ENCODE data around the gene CLRN1. TPM values are rescaled to one million over a fixed set of nuclear protein-coding genes. Genes with fewer than 3 reads are reported as not detected.

The CLRN1 gene
- total RNA-seq, 2 experiments from 2014 or later: not detected

- Mint-ChIP-seq H3K36me3 (ENCODE audit: low read depth) (no peaks in the 10 kb centered on the region), H3K27me3 (ENCODE audit: low read depth) (peaks cover 23% of the 10 kb centered on the region), H3K27ac (no peak overlapping the region), H3K4me3 (no peak overlapping the region), H3K9me3 (ENCODE audit: insufficient read depth) (no peaks in the 10 kb centered on the region), H3K4me1 (ENCODE audit: low read depth) (no peaks in the 10 kb centered on the region)
- POLR2A ChIA-PET: no interaction called here
- DNase-seq: no peak
- no peak for ATAC-seq
- CTCF ChIA-PET: no interaction called here
Observed at GRCh38 chr3:150885535-150885934, 87.0 kb downstream of the CLRN1 start.

GRCh38 chr3:150878996-150879575 is 93.4 kb downstream of the CLRN1 start:
- no peak for ATAC-seq
- no peak for DNase-seq
- H3K27ac Mint-ChIP-seq: no peak overlapping the region
- no peaks in the 10 kb centered on the region for H3K4me1 Mint-ChIP-seq (ENCODE audit: low read depth)
- POLR2A ChIA-PET: no interaction called here
- CTCF ChIA-PET: interaction anchor here (1.2 kb wide), 1 partner anchor 15 kb away, joined by 4 read pairs; no protein-coding TSS in a partner anchor
- no peaks in the 10 kb centered on the region for H3K36me3 Mint-ChIP-seq (ENCODE audit: low read depth)
- H3K9me3 Mint-ChIP-seq (ENCODE audit: insufficient read depth): no peaks in the 10 kb centered on the region
- peaks cover 25% of the 10 kb centered on the region for H3K27me3 Mint-ChIP-seq (ENCODE audit: low read depth)
- H3K4me3 Mint-ChIP-seq: no peak overlapping the region

GRCh38 chr3:150878290-150878689 is 94.2 kb downstream of the CLRN1 start:
- ChIA-PET POLR2A (no interaction called here), CTCF (no interaction called here)
- Mint-ChIP-seq H3K27ac (no peak overlapping the region), H3K27me3 (ENCODE audit: low read depth) (peaks cover 19% of the 10 kb centered on the region), H3K4me1 (ENCODE audit: low read depth) (no peaks in the 10 kb centered on the region), H3K4me3 (no peak overlapping the region), H3K9me3 (ENCODE audit: insufficient read depth) (no peaks in the 10 kb centered on the region), H3K36me3 (ENCODE audit: low read depth) (no peaks in the 10 kb centered on the region)
- DNase-seq (no peak), ATAC-seq (no peak)

GRCh38 chr3:150877303-150877702 is 95.2 kb downstream of the CLRN1 start:
- H3K4me3 Mint-ChIP-seq: no peak overlapping the region
- CTCF ChIA-PET: no interaction called here
- no peak for ATAC-seq

GRCh38 chr3:150876611-150877265 is 95.8 kb downstream of the CLRN1 start:
- ATAC-seq: no peak
- no peaks in the 10 kb centered on the region for H3K36me3 Mint-ChIP-seq (ENCODE audit: low read depth)
- no peak for DNase-seq
- POLR2A ChIA-PET: interaction anchor here (0.7 kb wide), 1 partner anchor 1952 kb away, joined by 3 read pairs; no protein-coding TSS in a partner anchor
- H3K4me3 Mint-ChIP-seq: no peak overlapping the region
- H3K27me3 Mint-ChIP-seq (ENCODE audit: low read depth): peaks cover 13% of the 10 kb centered on the region
- H3K9me3 Mint-ChIP-seq (ENCODE audit: insufficient read depth): no peaks in the 10 kb centered on the region
- no peaks in the 10 kb centered on the region for H3K4me1 Mint-ChIP-seq (ENCODE audit: low read depth)
- CTCF ChIA-PET: no interaction called here
- H3K27ac Mint-ChIP-seq: no peak overlapping the region

More at GRCh38 chr3:150877303-150877702, 95.2 kb downstream of the CLRN1 start:
- H3K9me3 Mint-ChIP-seq (ENCODE audit: insufficient read depth): no peaks in the 10 kb centered on the region
- no peak for DNase-seq
- H3K4me1 Mint-ChIP-seq (ENCODE audit: low read depth): no peaks in the 10 kb centered on the region
- H3K27me3 Mint-ChIP-seq (ENCODE audit: low read depth): peaks cover 16% of the 10 kb centered on the region
- H3K27ac Mint-ChIP-seq: no peak overlapping the region
- POLR2A ChIA-PET: interaction anchor here (0.7 kb wide), 1 partner anchor 1952 kb away, joined by 3 read pairs; no protein-coding TSS in a partner anchor
- no peaks in the 10 kb centered on the region for H3K36me3 Mint-ChIP-seq (ENCODE audit: low read depth)

Other genes with a start within 250 kb of the CLRN1 start
- 10 to 100 TPM; 31.5 to 32.3 TPM for gene SIAH2, start 209.6 kb downstream of the CLRN1 start, total RNA-seq
- gene MINDY4B, start 67.3 kb downstream of the CLRN1 start, total RNA-seq: not detected
- gene MED12L, start 112.9 kb upstream of the CLRN1 start, total RNA-seq: under 1 TPM; 0.76 to 0.79 TPM
- 100 to 1,000 TPM; 115 to 124 TPM for gene GPR171, start 230.5 kb upstream of the CLRN1 start, total RNA-seq

Measured in activated CD8-positive, alpha-beta T cell treated with anti-CD3 and anti-CD28 coated beads, Interleukin-2, amount 10 ng/mL, durations not matched to agents 7 days and 5 days (primary cell).